Mesothelial cell of epicardium (in vitro differentiated cells): ENCODE results near the gene DLG4. TPM values are rescaled to one million over a fixed set of nuclear protein-coding genes. Genes with fewer than 3 reads are reported as not detected.

Experiments
- DNase-seq, 2 experiments: peaks; one replicate each; pipeline ENCODE4 v3.0.0; 2021; ENCODE audit warnings: low spot score in 2 of 2; ENCODE audit not compliant: unreplicated experiment in 2 of 2
- H3K27ac Mint-ChIP-seq: 2 replicates; pipeline ENCODE4 v1.8.0; 2021; ENCODE audit warnings: mixed read lengths
- H3K27me3 Mint-ChIP-seq: 2 replicates; pipeline ENCODE4 v1.8.0; 2021; ENCODE audit warnings: low read depth, mixed read lengths
- H3K36me3 Mint-ChIP-seq: 2 replicates; pipeline ENCODE4 v1.8.0; 2021; ENCODE audit warnings: mixed read lengths
- H3K4me1 Mint-ChIP-seq: 2 replicates; pipeline ENCODE4 v1.8.0; 2021; ENCODE audit warnings: mixed read lengths
- H3K4me3 Mint-ChIP-seq: 2 replicates; pipeline ENCODE4 v1.8.0; 2021; ENCODE audit warnings: mild to moderate bottlenecking, moderate library complexity, mixed read lengths
- H3K9me3 Mint-ChIP-seq: 2 replicates; pipeline ENCODE4 v1.8.0; 2021; ENCODE audit warnings: mixed read lengths
- total RNA-seq: library from RNA; stranded (reverse); gene quantifications from 3 replicates; pipeline ENCODE4 v1.2.1, GENCODE V29; 2021
- TF ChIP-seq, protein P1 (sequence below): fragments of 200-600 bp; sonication (generic); IDR thresholded peaks from one replicate; pipeline ENCODE4 v1.5.0; 2021; ENCODE audit warnings: antibody characterized with exemption; ENCODE audit not compliant: unreplicated experiment

Gene DLG4
- total RNA-seq, 1 donor from 2014 or later = 62.4 TPM

DNA sequence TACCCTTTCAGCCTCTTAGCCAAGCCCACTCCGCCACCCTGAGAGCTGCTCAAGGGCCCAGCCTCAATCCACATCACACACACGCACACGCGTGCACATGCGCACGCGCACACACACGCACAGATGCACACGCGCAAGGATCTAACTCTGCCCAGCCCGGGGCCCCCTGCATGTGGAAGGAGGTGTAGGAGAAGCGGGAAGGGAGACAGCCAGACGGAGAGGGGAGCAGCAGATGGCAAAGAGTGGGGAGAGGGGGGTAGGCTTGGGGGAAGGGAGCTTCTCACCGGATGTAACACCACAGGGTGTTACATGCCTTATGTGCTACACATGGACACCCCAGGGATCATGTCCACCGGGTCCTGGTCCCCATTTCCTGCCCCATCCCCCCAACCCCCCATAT, 15.3 kb downstream of the DLG4 start:
- H3K27me3 Mint-ChIP-seq = no peaks in the 10 kb centered on the region
- peak overlapping the region; percentile 68 for H3K4me3 Mint-ChIP-seq
- H3K9me3 Mint-ChIP-seq = no peaks in the 10 kb centered on the region
- TF ChIP-seq, protein P1, sequence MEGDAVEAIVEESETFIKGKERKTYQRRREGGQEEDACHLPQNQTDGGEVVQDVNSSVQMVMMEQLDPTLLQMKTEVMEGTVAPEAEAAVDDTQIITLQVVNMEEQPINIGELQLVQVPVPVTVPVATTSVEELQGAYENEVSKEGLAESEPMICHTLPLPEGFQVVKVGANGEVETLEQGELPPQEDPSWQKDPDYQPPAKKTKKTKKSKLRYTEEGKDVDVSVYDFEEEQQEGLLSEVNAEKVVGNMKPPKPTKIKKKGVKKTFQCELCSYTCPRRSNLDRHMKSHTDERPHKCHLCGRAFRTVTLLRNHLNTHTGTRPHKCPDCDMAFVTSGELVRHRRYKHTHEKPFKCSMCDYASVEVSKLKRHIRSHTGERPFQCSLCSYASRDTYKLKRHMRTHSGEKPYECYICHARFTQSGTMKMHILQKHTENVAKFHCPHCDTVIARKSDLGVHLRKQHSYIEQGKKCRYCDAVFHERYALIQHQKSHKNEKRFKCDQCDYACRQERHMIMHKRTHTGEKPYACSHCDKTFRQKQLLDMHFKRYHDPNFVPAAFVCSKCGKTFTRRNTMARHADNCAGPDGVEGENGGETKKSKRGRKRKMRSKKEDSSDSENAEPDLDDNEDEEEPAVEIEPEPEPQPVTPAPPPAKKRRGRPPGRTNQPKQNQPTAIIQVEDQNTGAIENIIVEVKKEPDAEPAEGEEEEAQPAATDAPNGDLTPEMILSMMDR = no peak
- H3K4me1 Mint-ChIP-seq = peaks cover 45% of the 10 kb centered on the region
- peaks cover 6% of the 10 kb centered on the region for H3K36me3 Mint-ChIP-seq
- H3K27ac Mint-ChIP-seq = no peak overlapping the region
- DNase-seq = no peak

GRCh38 chr17:7203391-7203790, 16.2 kb downstream of the DLG4 start:
- H3K4me1 Mint-ChIP-seq = peaks cover 39% of the 10 kb centered on the region
- no peak for DNase-seq
- peak overlapping the region; percentile 21 for H3K4me3 Mint-ChIP-seq
- TF ChIP-seq, protein P1 = no peak
- no peaks in the 10 kb centered on the region for H3K27me3 Mint-ChIP-seq
- H3K36me3 Mint-ChIP-seq = peaks cover 6% of the 10 kb centered on the region
- no peaks in the 10 kb centered on the region for H3K9me3 Mint-ChIP-seq
- no peak overlapping the region for H3K27ac Mint-ChIP-seq

- H3K4me3 Mint-ChIP-seq = no peak overlapping the region
- no peak for DNase-seq
- no peaks in the 10 kb centered on the region for H3K4me1 Mint-ChIP-seq
- H3K27me3 Mint-ChIP-seq = no peaks in the 10 kb centered on the region
- H3K36me3 Mint-ChIP-seq = peaks cover 21% of the 10 kb centered on the region
- no peak overlapping the region for H3K27ac Mint-ChIP-seq
- TF ChIP-seq, protein P1 = no peak
- no peaks in the 10 kb centered on the region for H3K9me3 Mint-ChIP-seq
Measured at GRCh38 chr17:7196651-7197401, 22.8 kb downstream of the DLG4 start.

DNA sequence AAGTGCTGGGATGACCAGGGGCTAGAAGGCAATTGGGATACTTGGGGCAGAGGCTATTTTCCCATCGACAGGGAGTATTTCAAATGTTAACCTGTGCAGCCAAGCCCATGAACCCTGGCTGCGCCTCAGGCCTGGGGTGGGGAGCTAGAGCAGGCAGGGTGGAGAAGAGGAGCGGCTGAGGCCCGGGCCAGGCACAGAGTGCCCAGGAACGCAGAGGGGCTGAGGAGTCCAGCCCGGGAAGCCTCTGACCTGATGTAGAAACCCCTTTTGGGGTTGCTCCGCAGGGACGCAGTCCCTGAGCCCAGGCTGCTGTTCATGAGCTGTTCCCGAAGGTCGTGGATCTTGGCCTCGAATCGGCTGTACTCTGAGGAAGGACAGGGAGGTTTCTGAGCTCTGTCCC, 23.7 kb downstream of the DLG4 start:
- Mint-ChIP-seq H3K27ac (no peak overlapping the region), H3K36me3 (peaks cover 25% of the 10 kb centered on the region), H3K4me1 (peaks cover 2% of the 10 kb centered on the region), H3K4me3 (no peak overlapping the region), H3K9me3 (no peaks in the 10 kb centered on the region), H3K27me3 (no peaks in the 10 kb centered on the region)
- TF ChIP-seq, protein P1 = no peak
- no peak for DNase-seq

- Mint-ChIP-seq H3K4me3 (no peak overlapping the region), H3K27ac (no peak overlapping the region), H3K4me1 (peaks cover 2% of the 10 kb centered on the region), H3K9me3 (no peaks in the 10 kb centered on the region), H3K36me3 (peaks cover 27% of the 10 kb centered on the region), H3K27me3 (no peaks in the 10 kb centered on the region)
- TF ChIP-seq, protein P1 = no peak
- no peak for DNase-seq
Measured at GRCh38 chr17:7192271-7192937, 27.2 kb downstream of the DLG4 start.
